ENCODE results near the gene MORC4.

Gene MORC4

GRCh38 chrX:106894392-106894909 lies 105.6 kb downstream of the MORC4 start:
- Histone ChIP-seq H3K27me3 (ENCODE audit: low read depth, low read length) (no peaks in the 10 kb centered on the region), H3K4me3 (ENCODE audit: low read depth in 1 of 2, low read length in 2 of 2) (no peak overlapping the region), H3K9me3 (ENCODE audit: control insufficient read depth in 1 of 2, low read length in 2 of 2) (no peaks in the 10 kb centered on the region), H3K36me3 (ENCODE audit: control insufficient read depth in 1 of 2, insufficient read depth in 2 of 2, low read length in 2 of 2) (no peaks in the 10 kb centered on the region), H3K27ac (ENCODE audit: low read length) (no peak overlapping the region), H3K4me1 (ENCODE audit: control insufficient read depth in 1 of 2, insufficient read depth in 2 of 2, low read length in 2 of 2) (no peaks in the 10 kb centered on the region)

- Histone ChIP-seq H3K9me3 (ENCODE audit: control insufficient read depth in 1 of 2, low read length in 2 of 2) (no peaks in the 10 kb centered on the region), H3K4me3 (ENCODE audit: low read depth in 1 of 2, low read length in 2 of 2) (no peak overlapping the region), H3K27ac (ENCODE audit: low read length) (no peak overlapping the region), H3K4me1 (ENCODE audit: control insufficient read depth in 1 of 2, insufficient read depth in 2 of 2, low read length in 2 of 2) (no peaks in the 10 kb centered on the region), H3K27me3 (ENCODE audit: low read depth, low read length) (no peaks in the 10 kb centered on the region), H3K36me3 (ENCODE audit: control insufficient read depth in 1 of 2, insufficient read depth in 2 of 2, low read length in 2 of 2) (no peaks in the 10 kb centered on the region)
These were observed 108.1 kb downstream of the MORC4 start for GRCh38 chrX:106891762-106892460.

Data from muscle layer of duodenum (tissue), 2 donors.